Measurements from ENCODE around the gene UTF1.
A peak's percentile ranks its signal among the peaks of the same experiment; 100 is the strongest.

The UTF1 gene

DNA sequence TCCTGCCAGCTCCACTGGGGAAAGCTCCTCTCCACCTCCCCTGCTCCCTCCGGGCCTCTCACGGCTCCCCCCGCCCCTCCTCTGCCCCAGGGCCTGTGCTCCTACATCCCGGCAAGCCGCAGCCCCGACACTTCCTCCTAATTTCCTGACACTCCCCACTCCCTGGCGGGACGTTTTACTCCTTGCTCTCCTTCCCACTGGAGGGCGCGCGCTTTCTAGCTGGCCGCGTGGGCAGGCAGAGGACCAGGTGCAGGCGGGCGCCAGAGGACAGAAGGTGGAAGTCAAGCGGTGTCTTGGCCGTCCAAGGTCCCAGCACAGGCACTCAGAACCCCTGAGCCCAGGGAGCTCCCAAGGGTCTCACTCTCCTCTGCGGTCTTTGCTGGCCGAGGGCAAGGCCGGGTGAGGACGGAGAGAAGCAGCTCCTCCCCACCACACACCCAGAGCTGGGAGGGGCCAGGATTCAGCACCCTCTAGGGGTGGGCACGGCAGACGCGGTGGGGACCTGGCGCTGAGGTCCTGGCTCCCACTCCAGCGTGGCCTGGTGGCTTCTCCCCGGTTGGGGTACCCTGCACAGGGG, 27.6 kb downstream of the UTF1 start (continued):
- TF ChIP-seq, protein P1, sequence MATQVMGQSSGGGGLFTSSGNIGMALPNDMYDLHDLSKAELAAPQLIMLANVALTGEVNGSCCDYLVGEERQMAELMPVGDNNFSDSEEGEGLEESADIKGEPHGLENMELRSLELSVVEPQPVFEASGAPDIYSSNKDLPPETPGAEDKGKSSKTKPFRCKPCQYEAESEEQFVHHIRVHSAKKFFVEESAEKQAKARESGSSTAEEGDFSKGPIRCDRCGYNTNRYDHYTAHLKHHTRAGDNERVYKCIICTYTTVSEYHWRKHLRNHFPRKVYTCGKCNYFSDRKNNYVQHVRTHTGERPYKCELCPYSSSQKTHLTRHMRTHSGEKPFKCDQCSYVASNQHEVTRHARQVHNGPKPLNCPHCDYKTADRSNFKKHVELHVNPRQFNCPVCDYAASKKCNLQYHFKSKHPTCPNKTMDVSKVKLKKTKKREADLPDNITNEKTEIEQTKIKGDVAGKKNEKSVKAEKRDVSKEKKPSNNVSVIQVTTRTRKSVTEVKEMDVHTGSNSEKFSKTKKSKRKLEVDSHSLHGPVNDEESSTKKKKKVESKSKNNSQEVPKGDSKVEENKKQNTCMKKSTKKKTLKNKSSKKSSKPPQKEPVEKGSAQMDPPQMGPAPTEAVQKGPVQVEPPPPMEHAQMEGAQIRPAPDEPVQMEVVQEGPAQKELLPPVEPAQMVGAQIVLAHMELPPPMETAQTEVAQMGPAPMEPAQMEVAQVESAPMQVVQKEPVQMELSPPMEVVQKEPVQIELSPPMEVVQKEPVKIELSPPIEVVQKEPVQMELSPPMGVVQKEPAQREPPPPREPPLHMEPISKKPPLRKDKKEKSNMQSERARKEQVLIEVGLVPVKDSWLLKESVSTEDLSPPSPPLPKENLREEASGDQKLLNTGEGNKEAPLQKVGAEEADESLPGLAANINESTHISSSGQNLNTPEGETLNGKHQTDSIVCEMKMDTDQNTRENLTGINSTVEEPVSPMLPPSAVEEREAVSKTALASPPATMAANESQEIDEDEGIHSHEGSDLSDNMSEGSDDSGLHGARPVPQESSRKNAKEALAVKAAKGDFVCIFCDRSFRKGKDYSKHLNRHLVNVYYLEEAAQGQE (tag by site-specific recombination; IDR thresholded peaks at IDR 0.05), result no peak
- TF ChIP-seq, protein P2, sequence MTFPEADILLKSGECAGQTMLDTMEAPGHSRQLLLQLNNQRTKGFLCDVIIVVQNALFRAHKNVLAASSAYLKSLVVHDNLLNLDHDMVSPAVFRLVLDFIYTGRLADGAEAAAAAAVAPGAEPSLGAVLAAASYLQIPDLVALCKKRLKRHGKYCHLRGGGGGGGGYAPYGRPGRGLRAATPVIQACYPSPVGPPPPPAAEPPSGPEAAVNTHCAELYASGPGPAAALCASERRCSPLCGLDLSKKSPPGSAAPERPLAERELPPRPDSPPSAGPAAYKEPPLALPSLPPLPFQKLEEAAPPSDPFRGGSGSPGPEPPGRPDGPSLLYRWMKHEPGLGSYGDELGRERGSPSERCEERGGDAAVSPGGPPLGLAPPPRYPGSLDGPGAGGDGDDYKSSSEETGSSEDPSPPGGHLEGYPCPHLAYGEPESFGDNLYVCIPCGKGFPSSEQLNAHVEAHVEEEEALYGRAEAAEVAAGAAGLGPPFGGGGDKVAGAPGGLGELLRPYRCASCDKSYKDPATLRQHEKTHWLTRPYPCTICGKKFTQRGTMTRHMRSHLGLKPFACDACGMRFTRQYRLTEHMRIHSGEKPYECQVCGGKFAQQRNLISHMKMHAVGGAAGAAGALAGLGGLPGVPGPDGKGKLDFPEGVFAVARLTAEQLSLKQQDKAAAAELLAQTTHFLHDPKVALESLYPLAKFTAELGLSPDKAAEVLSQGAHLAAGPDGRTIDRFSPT (tag by site-specific recombination; IDR thresholded peaks at IDR 0.05), result peak; percentile 34; the same call in 1 of the 2 replicates
- no peak for TF ChIP-seq ZNF404 (tag by site-specific recombination; IDR thresholded peaks at IDR 0.05)
- TF ChIP-seq, protein P3, sequence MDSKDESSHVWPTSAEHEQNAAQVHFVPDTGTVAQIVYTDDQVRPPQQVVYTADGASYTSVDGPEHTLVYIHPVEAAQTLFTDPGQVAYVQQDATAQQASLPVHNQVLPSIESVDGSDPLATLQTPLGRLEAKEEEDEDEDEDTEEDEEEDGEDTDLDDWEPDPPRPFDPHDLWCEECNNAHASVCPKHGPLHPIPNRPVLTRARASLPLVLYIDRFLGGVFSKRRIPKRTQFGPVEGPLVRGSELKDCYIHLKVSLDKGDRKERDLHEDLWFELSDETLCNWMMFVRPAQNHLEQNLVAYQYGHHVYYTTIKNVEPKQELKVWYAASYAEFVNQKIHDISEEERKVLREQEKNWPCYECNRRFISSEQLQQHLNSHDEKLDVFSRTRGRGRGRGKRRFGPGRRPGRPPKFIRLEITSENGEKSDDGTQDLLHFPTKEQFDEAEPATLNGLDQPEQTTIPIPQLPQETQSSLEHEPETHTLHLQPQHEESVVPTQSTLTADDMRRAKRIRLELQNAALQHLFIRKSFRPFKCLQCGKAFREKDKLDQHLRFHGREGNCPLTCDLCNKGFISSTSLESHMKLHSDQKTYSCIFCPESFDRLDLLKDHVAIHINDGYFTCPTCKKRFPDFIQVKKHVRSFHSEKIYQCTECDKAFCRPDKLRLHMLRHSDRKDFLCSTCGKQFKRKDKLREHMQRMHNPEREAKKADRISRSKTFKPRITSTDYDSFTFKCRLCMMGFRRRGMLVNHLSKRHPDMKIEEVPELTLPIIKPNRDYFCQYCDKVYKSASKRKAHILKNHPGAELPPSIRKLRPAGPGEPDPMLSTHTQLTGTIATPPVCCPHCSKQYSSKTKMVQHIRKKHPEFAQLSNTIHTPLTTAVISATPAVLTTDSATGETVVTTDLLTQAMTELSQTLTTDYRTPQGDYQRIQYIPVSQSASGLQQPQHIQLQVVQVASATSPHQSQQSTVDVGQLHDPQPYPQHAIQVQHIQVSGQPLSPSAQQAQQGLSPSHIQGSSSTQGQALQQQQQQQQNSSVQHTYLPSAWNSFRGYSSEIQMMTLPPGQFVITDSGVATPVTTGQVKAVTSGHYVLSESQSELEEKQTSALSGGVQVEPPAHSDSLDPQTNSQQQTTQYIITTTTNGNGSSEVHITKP (tag by site-specific recombination; IDR thresholded peaks at IDR 0.05), result peak; percentile 81
- no peak for TF ChIP-seq ZNF837 (tag by site-specific recombination; IDR thresholded peaks at IDR 0.05)
- no peak for TF ChIP-seq ZNF777 (tag by site-specific recombination; IDR thresholded peaks at IDR 0.05; ENCODE audit: borderline replicate concordance)
- TF ChIP-seq ZNF555 (tag by site-specific recombination; conservative IDR thresholded peaks at IDR 0.05), result no peak
- no peak for TF ChIP-seq ZNF433 (tag by site-specific recombination; IDR thresholded peaks at IDR 0.05; ENCODE audit: low read depth)
- TF ChIP-seq, protein P4, sequence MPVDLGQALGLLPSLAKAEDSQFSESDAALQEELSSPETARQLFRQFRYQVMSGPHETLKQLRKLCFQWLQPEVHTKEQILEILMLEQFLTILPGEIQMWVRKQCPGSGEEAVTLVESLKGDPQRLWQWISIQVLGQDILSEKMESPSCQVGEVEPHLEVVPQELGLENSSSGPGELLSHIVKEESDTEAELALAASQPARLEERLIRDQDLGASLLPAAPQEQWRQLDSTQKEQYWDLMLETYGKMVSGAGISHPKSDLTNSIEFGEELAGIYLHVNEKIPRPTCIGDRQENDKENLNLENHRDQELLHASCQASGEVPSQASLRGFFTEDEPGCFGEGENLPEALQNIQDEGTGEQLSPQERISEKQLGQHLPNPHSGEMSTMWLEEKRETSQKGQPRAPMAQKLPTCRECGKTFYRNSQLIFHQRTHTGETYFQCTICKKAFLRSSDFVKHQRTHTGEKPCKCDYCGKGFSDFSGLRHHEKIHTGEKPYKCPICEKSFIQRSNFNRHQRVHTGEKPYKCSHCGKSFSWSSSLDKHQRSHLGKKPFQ (tag by site-specific recombination; IDR thresholded peaks at IDR 0.05), result no peak

DNA sequence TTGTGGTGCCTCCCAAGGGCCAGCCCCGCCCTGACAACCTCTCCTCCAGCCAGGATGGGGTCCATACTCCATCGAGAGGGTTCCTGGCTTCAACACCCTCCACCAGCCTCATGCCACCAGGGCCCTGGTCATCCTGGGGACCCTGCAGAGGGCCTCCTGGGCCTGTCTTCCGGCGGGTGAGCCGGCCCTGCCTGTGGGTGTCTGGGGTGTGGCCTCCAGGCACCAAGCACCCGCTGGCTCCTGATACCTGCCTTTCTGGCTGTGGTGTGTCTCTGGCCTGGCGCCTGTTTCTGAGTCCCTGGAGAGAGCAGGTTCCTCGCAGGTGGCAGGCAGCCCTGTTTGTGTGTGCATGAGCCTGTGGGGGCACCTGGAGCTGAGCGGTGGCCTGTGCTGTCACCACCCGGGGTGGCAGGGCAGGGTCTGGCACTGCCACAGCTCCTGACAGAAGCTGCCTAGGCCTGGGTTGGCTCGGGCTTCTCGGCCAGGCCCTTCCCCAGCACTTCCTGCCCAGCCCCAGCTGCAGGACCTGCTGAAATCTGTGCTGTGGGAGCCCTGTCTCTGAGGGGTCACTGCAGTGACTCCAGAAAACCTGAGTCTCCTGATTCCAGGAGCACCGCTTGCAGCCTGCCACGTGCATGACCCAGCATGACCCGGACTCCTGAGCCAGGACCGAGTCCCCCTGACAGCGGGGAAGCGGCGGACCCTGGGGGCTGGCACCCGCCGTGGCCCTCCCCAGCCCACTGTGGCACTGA, 28.2 kb downstream of the UTF1 start:
- Histone ChIP-seq H3K27ac (ENCODE audit: extremely low read depth, low read depth, low read length) (no peak overlapping the region), H3K4me1 (ENCODE audit: control insufficient read depth, insufficient read depth, low read length) (peaks cover 3% of the 10 kb centered on the region), H3K4me3 (ENCODE audit: low read depth, low read length) (no peak overlapping the region), H3K9me3 (ENCODE audit: control insufficient read depth, insufficient read depth, low read depth, low read length) (no peaks in the 10 kb centered on the region), H3K36me3 (ENCODE audit: control insufficient read depth in 2 of 2, insufficient read depth in 1 of 2, low read length in 2 of 2) (no peaks in the 10 kb centered on the region)
- ChIA-PET CTCF (interaction anchor here (0.6 to 1.3 kb wide), 6 partner anchors 12 to 917 kb away, joined by 3 to 4 read pairs (median 4); no protein-coding TSS in a partner anchor), POLR2A (no interaction called here)
- TF ChIP-seq ZNF785 (tag by site-specific recombination; IDR thresholded peaks at IDR 0.05), result no peak
- TF ChIP-seq ZNF248 (tag by site-specific recombination; IDR thresholded peaks at IDR 0.05), result no peak
- 0 out of 2 replicates have a peak, but pooled peaks have one; percentile 26 for TF ChIP-seq GLIS2 (tag by site-specific recombination; IDR thresholded peaks at IDR 0.05)
- peak; percentile 54 for TF ChIP-seq ZNF335 (tag by site-specific recombination; conservative IDR thresholded peaks at IDR 0.05)
- no peak for TF ChIP-seq HOXD13 (CRISPR knock-in tag; IDR thresholded peaks at IDR 0.05; ENCODE audit: borderline replicate concordance)
- TF ChIP-seq, protein P5, sequence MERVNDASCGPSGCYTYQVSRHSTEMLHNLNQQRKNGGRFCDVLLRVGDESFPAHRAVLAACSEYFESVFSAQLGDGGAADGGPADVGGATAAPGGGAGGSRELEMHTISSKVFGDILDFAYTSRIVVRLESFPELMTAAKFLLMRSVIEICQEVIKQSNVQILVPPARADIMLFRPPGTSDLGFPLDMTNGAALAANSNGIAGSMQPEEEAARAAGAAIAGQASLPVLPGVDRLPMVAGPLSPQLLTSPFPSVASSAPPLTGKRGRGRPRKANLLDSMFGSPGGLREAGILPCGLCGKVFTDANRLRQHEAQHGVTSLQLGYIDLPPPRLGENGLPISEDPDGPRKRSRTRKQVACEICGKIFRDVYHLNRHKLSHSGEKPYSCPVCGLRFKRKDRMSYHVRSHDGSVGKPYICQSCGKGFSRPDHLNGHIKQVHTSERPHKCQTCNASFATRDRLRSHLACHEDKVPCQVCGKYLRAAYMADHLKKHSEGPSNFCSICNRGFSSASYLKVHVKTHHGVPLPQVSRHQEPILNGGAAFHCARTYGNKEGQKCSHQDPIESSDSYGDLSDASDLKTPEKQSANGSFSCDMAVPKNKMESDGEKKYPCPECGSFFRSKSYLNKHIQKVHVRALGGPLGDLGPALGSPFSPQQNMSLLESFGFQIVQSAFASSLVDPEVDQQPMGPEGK (tag by site-specific recombination; IDR thresholded peaks at IDR 0.05), result no peak
- TF ChIP-seq, protein P6, sequence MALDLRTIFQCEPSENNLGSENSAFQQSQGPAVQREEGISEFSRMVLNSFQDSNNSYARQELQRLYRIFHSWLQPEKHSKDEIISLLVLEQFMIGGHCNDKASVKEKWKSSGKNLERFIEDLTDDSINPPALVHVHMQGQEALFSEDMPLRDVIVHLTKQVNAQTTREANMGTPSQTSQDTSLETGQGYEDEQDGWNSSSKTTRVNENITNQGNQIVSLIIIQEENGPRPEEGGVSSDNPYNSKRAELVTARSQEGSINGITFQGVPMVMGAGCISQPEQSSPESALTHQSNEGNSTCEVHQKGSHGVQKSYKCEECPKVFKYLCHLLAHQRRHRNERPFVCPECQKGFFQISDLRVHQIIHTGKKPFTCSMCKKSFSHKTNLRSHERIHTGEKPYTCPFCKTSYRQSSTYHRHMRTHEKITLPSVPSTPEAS (tag by site-specific recombination; IDR thresholded peaks at IDR 0.05), result no peak
- TF ChIP-seq GLIS1 (tag by site-specific recombination; IDR thresholded peaks at IDR 0.05), result no peak
- no peak for TF ChIP-seq OVOL3 (tag by site-specific recombination; IDR thresholded peaks at IDR 0.05)
